ENCODE results near the gene CLDN11.

DNA sequence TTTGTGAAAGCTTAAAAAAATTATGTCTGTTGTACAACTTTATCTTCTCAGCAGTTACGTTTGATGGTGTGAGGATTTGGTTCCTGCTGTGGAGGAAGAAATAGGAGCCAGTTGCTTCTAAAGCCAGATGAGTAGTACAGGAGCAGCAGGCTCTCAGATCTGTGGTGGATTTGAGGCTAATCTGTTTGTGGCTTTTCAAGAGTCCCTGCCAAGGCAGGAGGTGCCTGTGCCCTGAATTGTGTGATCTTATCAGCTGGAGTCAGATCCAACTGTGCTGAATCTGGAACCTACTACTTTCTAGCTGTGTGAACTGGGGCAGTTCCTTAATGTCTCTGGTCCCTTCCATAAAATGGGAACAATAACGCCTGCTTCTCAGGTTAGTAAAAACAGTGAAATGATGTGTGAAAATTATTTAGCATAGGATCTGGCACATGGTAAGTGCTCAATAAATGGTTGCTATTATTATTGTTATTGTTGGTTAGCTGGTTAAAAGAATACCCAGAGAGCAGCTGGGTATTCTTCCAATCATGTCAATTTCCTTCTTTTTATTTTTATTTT is 7.7 kb downstream of the CLDN11 start:
- no peak for TF ChIP-seq KLF8 (tag by site-specific recombination; IDR thresholded peaks at IDR 0.05)
- TF ChIP-seq, protein P1, sequence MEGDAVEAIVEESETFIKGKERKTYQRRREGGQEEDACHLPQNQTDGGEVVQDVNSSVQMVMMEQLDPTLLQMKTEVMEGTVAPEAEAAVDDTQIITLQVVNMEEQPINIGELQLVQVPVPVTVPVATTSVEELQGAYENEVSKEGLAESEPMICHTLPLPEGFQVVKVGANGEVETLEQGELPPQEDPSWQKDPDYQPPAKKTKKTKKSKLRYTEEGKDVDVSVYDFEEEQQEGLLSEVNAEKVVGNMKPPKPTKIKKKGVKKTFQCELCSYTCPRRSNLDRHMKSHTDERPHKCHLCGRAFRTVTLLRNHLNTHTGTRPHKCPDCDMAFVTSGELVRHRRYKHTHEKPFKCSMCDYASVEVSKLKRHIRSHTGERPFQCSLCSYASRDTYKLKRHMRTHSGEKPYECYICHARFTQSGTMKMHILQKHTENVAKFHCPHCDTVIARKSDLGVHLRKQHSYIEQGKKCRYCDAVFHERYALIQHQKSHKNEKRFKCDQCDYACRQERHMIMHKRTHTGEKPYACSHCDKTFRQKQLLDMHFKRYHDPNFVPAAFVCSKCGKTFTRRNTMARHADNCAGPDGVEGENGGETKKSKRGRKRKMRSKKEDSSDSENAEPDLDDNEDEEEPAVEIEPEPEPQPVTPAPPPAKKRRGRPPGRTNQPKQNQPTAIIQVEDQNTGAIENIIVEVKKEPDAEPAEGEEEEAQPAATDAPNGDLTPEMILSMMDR (tag by site-specific recombination; IDR thresholded peaks at IDR 0.05), result no peak
- TF ChIP-seq IKZF3 (tag by site-specific recombination; IDR thresholded peaks at IDR 0.05), result no peak
- TF ChIP-seq ZNF394 (tag by site-specific recombination; IDR thresholded peaks at IDR 0.05; ENCODE audit: borderline replicate concordance), result no peak
- TF ChIP-seq TRIM28 (IDR thresholded peaks at IDR 0.05; ENCODE audit: borderline replicate concordance, low read length), result no peak
- no peak for TF ChIP-seq ZNF211 (tag by site-specific recombination; IDR thresholded peaks at IDR 0.05; ENCODE audit: low read depth)
- TF ChIP-seq ZNF596 (tag by site-specific recombination; IDR thresholded peaks at IDR 0.05), result no peak

Data from HEK293 (cell line).